SK-N-SH (cell line): Measurements from ENCODE around the gene SLC10A1. TPM values are rescaled to one million over a fixed set of nuclear protein-coding genes. Genes with fewer than 3 reads are reported as not detected.

Experiments used
- CTCF ChIA-PET: fragments of 300-600, 350-600 bp; formaldehyde crosslinking; extraction: SDS; loops from one replicate; lab custom pipeline; 2021; lab: Yijun Ruan, JAX
- POLR2A ChIA-PET: fragments of 350-600 bp; sonication (Branson Sonifier 250); formaldehyde crosslinking; extraction: SDS; loops from one replicate; lab custom pipeline; 2020; ENCODE audit warnings: antibody characterized with exemption, inconsistent platforms; lab: Yijun Ruan, JAX
- DNase-seq: peaks from one replicate; pipeline ENCODE4 v3.0.0; 2012
- H2AFZ ChIP-seq: fragments of 200-600 bp; sonication (generic); 2 replicates; pipeline ENCODE4 v1.8.1; 2016; ENCODE audit warnings: antibody characterized with exemption, mild to moderate bottlenecking, low read depth
- H3F3A ChIP-seq: fragments of 200-600 bp; sonication (generic); replicated peaks from 2 replicates; pipeline ENCODE3; 2016; ENCODE audit warnings: antibody characterized with exemption, mild to moderate bottlenecking; ENCODE audit not compliant: insufficient read depth
- H3K27ac ChIP-seq, 2 experiments: fragments of 200-500 bp in 1 of 2; fragments of 200-600 bp in 1 of 2; sonication (Bioruptor generic) in 1 of 2; sonication (generic), shearing (Covaris generic) in 1 of 2; 2 replicates each; pipeline versions ENCODE4 v1.5.1 to v1.6.1; 2014 to 2016; ENCODE audit warnings: low read depth in 2 of 2, inconsistent platforms in 1 of 2, low read length in 1 of 2, mild to moderate bottlenecking in 1 of 2, mixed read lengths in 1 of 2
- H3K27me3 ChIP-seq: fragments of 200-600 bp; sonication (generic), shearing (Covaris generic); 2 replicates; pipeline ENCODE4 v1.6.1; 2016; ENCODE audit warnings: mixed run types; ENCODE audit not compliant: insufficient read depth
- H3K36me3 ChIP-seq, 2 experiments: fragments of 200-500 bp in 1 of 2; fragments of 200-600 bp in 1 of 2; sonication (Bioruptor generic) in 1 of 2; sonication (generic) in 1 of 2; replicated peaks in 1 of 2; 2 replicates each; pipeline versions ENCODE3 to v1.5.1; 2014 to 2016; ENCODE audit warnings: low read length in 1 of 2, mild to moderate bottlenecking in 1 of 2; ENCODE audit not compliant: insufficient read depth in 2 of 2, control insufficient read depth in 1 of 2
- H3K4me1 ChIP-seq, 2 experiments: fragments of 200-500 bp in 1 of 2; fragments of 200-600 bp in 1 of 2; sonication (Bioruptor generic) in 1 of 2; sonication (generic), shearing (Covaris generic) in 1 of 2; 2 replicates each; pipeline versions ENCODE4 v1.5.1 to v1.6.1; 2014 to 2016; ENCODE audit warnings: low read depth in 1 of 2, low read length in 1 of 2, mixed run types in 1 of 2; ENCODE audit not compliant: insufficient read depth in 2 of 2, control insufficient read depth in 1 of 2
- H3K4me2 ChIP-seq: fragments of 200-600 bp; sonication (generic), shearing (Covaris generic); 2 replicates; pipeline ENCODE4 v1.6.1; 2017; ENCODE audit warnings: mixed run types
- H3K4me3 ChIP-seq, 2 experiments: fragments of 200-500 bp in 1 of 2; fragments of 200-600 bp in 1 of 2; sonication (Bioruptor generic) in 1 of 2; sonication (generic), shearing (Covaris generic) in 1 of 2; 2 replicates each; pipeline versions ENCODE4 v1.5.1 to v1.8.1; 2014 to 2016; ENCODE audit warnings: low read depth in 2 of 2, inconsistent platforms in 1 of 2, low read length in 1 of 2, mild to moderate bottlenecking in 1 of 2, mixed read lengths in 1 of 2, moderate library complexity in 1 of 2
- H3K79me2 ChIP-seq: fragments of 200-600 bp; sonication (generic); 2 replicates; pipeline ENCODE4 v1.8.1; 2017; ENCODE audit warnings: mild to moderate bottlenecking; ENCODE audit not compliant: insufficient read depth
- H3K9ac ChIP-seq: fragments of 200-600 bp; sonication (generic); 2 replicates; pipeline ENCODE4 v1.6.1; 2017; ENCODE audit warnings: mixed run types
- H3K9me2 ChIP-seq: fragments of 200-600 bp; sonication (generic); 2 replicates; pipeline ENCODE4 v1.6.1; 2017; ENCODE audit warnings: mixed run types
- H3K9me3 ChIP-seq: fragments of 200-600 bp; sonication (generic); 2 replicates; pipeline ENCODE4 v1.6.1; 2017; ENCODE audit warnings: mixed run types, mild to moderate bottlenecking, moderate library complexity
- H4K20me1 ChIP-seq: fragments of 200-600 bp; sonication (generic); 2 replicates; pipeline ENCODE4 v1.6.1; 2017; ENCODE audit warnings: mild to moderate bottlenecking, mixed run types; ENCODE audit not compliant: insufficient read depth
- CHD2 ChIP-seq: fragments of 150-350 bp; IDR thresholded peaks from 2 replicates; pipeline ENCODE4 v1.6.1; 2018; ENCODE audit warnings: low read length; ENCODE audit not compliant: partially characterized antibody
- ELF1 ChIP-seq: IDR thresholded peaks from 2 replicates; pipeline ENCODE4 v1.4.0; 2012
- FOXJ3 ChIP-seq: sonication (generic); formaldehyde crosslinking; IDR thresholded peaks from 2 replicates; pipeline ENCODE4 v1.5.1; 2020; ENCODE audit warnings: mild to moderate bottlenecking, missing genetic modification reagents
- GABPA ChIP-seq: IDR thresholded peaks from 2 replicates; pipeline ENCODE4 v1.4.0; 2012; ENCODE audit warnings: low read depth, mild to moderate bottlenecking
- GATA2 ChIP-seq: sonication (generic); formaldehyde crosslinking; IDR thresholded peaks from 2 replicates; pipeline ENCODE4 v1.5.0; 2020; ENCODE audit warnings: mild to moderate bottlenecking, missing genetic modification reagents
- JUND ChIP-seq: IDR thresholded peaks from 2 replicates; pipeline ENCODE4 v1.4.0; 2012
- POLR2AphosphoS5 ChIP-seq: IDR thresholded peaks from 2 replicates; pipeline ENCODE4 v1.6.1; 2012; ENCODE audit warnings: low read depth, low read length
- RCOR1 ChIP-seq: fragments of 150-350 bp; IDR thresholded peaks from 2 replicates; pipeline ENCODE4 v1.6.1; 2017; ENCODE audit warnings: antibody characterized with exemption, low read length
- RFX5 ChIP-seq: IDR thresholded peaks from 2 replicates; pipeline ENCODE4 v1.6.1; 2012; ENCODE audit warnings: mild to moderate bottlenecking, improper control_type of control experiment, low read length
- TEAD4 ChIP-seq: IDR thresholded peaks from 2 replicates; pipeline ENCODE4 v1.4.0; 2012; ENCODE audit warnings: mild to moderate bottlenecking, borderline replicate concordance; ENCODE audit not compliant: insufficient read depth
- YY1 ChIP-seq: IDR thresholded peaks from 2 replicates; pipeline ENCODE4 v1.4.0; 2012; ENCODE audit warnings: low read depth, mild to moderate bottlenecking
- WGBS: methylation state at CpG from one replicate; pipeline ENCODE4 v1.1.6; 2017; ENCODE audit warnings: low lambda C conversion rate; 5-methylcytosine and 5-hydroxymethylcytosine counted together
- polyA plus RNA-seq, 3 experiments: library from polyadenylated mRNA; depleted of rRNA; stranded (reverse); fragments of >200 nt; gene quantifications; 2 replicates each; pipeline ENCODE4 v1.2.3, GENCODE V29; 2012
- TF ChIP-seq, protein P1 (sequence below): IDR thresholded peaks from 2 replicates; pipeline ENCODE4 v1.4.0; 2012; ENCODE audit warnings: low read depth
- TF ChIP-seq, protein P2 (sequence below): fragments of 150-350 bp; IDR thresholded peaks from 2 replicates; pipeline ENCODE4 v1.6.1; 2017; ENCODE audit warnings: antibody characterized with exemption, low read length, low read depth, borderline replicate concordance
- TF ChIP-seq, protein P3 (sequence below): fragments of 150-350 bp; IDR thresholded peaks from 2 replicates; pipeline ENCODE4 v1.6.1; 2016; ENCODE audit warnings: mild to moderate bottlenecking, low read depth, low read length
- TF ChIP-seq, protein P4 (sequence below): IDR thresholded peaks from 2 replicates; pipeline ENCODE4 v1.6.1; 2012; ENCODE audit warnings: mild to moderate bottlenecking, low read depth, low read length, moderate library complexity
- TF ChIP-seq, protein P5 (sequence below): fragments of 200-600 bp; sonication (generic); IDR thresholded peaks from 2 replicates; pipeline ENCODE4 v1.6.1; 2017; ENCODE audit warnings: antibody characterized with exemption, mild to moderate bottlenecking, moderate library complexity
- TF ChIP-seq, protein P6 (sequence below): IDR thresholded peaks from 2 replicates; pipeline ENCODE4 v1.4.0; 2012; ENCODE audit warnings: low read depth, borderline replicate concordance

Gene SLC10A1
- polyA plus RNA-seq, 1 of the 3 experiments (the other 2 are of a cell fraction): not detected

DNA sequence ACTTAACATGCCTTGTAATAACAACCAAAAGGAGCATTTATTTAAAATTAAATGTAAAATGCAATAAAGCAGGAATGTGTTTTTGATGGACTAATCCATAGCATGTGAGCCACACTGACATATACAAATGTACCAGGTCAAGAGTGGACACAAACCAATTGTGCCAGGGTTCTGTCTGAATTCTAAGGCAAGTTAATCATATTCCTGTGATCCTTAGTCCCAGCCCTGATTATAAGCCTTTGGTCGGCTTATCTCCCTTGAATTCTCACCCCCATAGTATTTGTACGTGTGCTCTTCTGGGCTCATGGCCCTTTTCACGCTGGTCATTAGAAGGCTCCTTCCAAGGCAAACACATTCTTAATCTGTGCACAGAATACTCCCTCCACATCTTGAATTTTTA, 40.7 kb downstream of the SLC10A1 start:
- Histone ChIP-seq H2AFZ (no peak overlapping the region), H3K36me3 (no peaks in the 10 kb centered on the region), H3K27ac (no peak overlapping the region), H3K4me1 (no peaks in the 10 kb centered on the region), H3K27me3 (no peaks in the 10 kb centered on the region), H3K79me2 (no peaks in the 10 kb centered on the region), H3K9ac (no peak overlapping the region), H4K20me1 (no peaks in the 10 kb centered on the region), H3K9me3 (no peaks in the 10 kb centered on the region), H3K4me2 (no peak overlapping the region), H3F3A (no peaks in the 10 kb centered on the region), H3K9me2 (no peaks in the 10 kb centered on the region), H3K4me3 (no peak overlapping the region)
- no peak for DNase-seq
- ChIA-PET CTCF (no interaction called here), POLR2A (interaction anchor here (1.3 kb wide), 1 partner anchor 11 kb away, joined by 3 read pairs; the partner anchor contains the start of gene SRSF5)
- TF ChIP-seq, protein P1, sequence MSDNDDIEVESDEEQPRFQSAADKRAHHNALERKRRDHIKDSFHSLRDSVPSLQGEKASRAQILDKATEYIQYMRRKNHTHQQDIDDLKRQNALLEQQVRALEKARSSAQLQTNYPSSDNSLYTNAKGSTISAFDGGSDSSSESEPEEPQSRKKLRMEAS: no peak
- no peak for TF ChIP-seq FOXJ3
- TF ChIP-seq ELF1: no peak
- TF ChIP-seq, protein P2, sequence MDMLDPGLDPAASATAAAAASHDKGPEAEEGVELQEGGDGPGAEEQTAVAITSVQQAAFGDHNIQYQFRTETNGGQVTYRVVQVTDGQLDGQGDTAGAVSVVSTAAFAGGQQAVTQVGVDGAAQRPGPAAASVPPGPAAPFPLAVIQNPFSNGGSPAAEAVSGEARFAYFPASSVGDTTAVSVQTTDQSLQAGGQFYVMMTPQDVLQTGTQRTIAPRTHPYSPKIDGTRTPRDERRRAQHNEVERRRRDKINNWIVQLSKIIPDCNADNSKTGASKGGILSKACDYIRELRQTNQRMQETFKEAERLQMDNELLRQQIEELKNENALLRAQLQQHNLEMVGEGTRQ: no peak
- TF ChIP-seq RFX5: no peak
- TF ChIP-seq POLR2AphosphoS5: no peak
- TF ChIP-seq TEAD4: no peak
- no peak for TF ChIP-seq YY1
- no peak for TF ChIP-seq RCOR1
- no peak for TF ChIP-seq JUND
- TF ChIP-seq, protein P3, sequence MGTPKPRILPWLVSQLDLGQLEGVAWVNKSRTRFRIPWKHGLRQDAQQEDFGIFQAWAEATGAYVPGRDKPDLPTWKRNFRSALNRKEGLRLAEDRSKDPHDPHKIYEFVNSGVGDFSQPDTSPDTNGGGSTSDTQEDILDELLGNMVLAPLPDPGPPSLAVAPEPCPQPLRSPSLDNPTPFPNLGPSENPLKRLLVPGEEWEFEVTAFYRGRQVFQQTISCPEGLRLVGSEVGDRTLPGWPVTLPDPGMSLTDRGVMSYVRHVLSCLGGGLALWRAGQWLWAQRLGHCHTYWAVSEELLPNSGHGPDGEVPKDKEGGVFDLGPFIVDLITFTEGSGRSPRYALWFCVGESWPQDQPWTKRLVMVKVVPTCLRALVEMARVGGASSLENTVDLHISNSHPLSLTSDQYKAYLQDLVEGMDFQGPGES: no peak
- TF ChIP-seq GATA2 (CRISPR knock-in tag): no peak
- no peak for TF ChIP-seq CHD2
- TF ChIP-seq, protein P4, sequence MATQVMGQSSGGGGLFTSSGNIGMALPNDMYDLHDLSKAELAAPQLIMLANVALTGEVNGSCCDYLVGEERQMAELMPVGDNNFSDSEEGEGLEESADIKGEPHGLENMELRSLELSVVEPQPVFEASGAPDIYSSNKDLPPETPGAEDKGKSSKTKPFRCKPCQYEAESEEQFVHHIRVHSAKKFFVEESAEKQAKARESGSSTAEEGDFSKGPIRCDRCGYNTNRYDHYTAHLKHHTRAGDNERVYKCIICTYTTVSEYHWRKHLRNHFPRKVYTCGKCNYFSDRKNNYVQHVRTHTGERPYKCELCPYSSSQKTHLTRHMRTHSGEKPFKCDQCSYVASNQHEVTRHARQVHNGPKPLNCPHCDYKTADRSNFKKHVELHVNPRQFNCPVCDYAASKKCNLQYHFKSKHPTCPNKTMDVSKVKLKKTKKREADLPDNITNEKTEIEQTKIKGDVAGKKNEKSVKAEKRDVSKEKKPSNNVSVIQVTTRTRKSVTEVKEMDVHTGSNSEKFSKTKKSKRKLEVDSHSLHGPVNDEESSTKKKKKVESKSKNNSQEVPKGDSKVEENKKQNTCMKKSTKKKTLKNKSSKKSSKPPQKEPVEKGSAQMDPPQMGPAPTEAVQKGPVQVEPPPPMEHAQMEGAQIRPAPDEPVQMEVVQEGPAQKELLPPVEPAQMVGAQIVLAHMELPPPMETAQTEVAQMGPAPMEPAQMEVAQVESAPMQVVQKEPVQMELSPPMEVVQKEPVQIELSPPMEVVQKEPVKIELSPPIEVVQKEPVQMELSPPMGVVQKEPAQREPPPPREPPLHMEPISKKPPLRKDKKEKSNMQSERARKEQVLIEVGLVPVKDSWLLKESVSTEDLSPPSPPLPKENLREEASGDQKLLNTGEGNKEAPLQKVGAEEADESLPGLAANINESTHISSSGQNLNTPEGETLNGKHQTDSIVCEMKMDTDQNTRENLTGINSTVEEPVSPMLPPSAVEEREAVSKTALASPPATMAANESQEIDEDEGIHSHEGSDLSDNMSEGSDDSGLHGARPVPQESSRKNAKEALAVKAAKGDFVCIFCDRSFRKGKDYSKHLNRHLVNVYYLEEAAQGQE: no peak
- TF ChIP-seq, protein P5, sequence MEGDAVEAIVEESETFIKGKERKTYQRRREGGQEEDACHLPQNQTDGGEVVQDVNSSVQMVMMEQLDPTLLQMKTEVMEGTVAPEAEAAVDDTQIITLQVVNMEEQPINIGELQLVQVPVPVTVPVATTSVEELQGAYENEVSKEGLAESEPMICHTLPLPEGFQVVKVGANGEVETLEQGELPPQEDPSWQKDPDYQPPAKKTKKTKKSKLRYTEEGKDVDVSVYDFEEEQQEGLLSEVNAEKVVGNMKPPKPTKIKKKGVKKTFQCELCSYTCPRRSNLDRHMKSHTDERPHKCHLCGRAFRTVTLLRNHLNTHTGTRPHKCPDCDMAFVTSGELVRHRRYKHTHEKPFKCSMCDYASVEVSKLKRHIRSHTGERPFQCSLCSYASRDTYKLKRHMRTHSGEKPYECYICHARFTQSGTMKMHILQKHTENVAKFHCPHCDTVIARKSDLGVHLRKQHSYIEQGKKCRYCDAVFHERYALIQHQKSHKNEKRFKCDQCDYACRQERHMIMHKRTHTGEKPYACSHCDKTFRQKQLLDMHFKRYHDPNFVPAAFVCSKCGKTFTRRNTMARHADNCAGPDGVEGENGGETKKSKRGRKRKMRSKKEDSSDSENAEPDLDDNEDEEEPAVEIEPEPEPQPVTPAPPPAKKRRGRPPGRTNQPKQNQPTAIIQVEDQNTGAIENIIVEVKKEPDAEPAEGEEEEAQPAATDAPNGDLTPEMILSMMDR: no peak
- TF ChIP-seq, protein P6, sequence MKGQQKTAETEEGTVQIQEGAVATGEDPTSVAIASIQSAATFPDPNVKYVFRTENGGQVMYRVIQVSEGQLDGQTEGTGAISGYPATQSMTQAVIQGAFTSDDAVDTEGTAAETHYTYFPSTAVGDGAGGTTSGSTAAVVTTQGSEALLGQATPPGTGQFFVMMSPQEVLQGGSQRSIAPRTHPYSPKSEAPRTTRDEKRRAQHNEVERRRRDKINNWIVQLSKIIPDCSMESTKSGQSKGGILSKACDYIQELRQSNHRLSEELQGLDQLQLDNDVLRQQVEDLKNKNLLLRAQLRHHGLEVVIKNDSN: no peak
- TF ChIP-seq GABPA: no peak
- WGBS: 69% methylated on average over 3 of the region's 3 CpGs
